HEK293 (cell line): Measurements from ENCODE around the gene LYPD4.

Experiments used
- ATF2 ChIP-seq: fragments of 450-650 bp; formaldehyde crosslinking; IDR thresholded peaks from 2 replicates; pipeline ENCODE4 v1.5.1; 2016; ENCODE audit warnings: missing biosample characterization, missing genetic modification characterization, low read depth
- CTCF ChIP-seq: fragments of 450-650 bp; formaldehyde crosslinking; IDR thresholded peaks from 2 replicates; pipeline ENCODE4 v1.5.1; 2016; ENCODE audit warnings: missing biosample characterization, missing genetic modification characterization
- EGR2 ChIP-seq: fragments of 450-650 bp; formaldehyde crosslinking; IDR thresholded peaks from 2 replicates; pipeline ENCODE4 v1.5.1; 2016; ENCODE audit warnings: low read depth, missing biosample characterization, missing genetic modification characterization
- GFI1B ChIP-seq: fragments of 450-650 bp; formaldehyde crosslinking; IDR thresholded peaks from 2 replicates; pipeline ENCODE4 v1.5.1; 2016; ENCODE audit warnings: missing biosample characterization, missing genetic modification characterization
- HOXC10 ChIP-seq: sonication (generic); formaldehyde crosslinking; IDR thresholded peaks from 2 replicates; pipeline ENCODE4 v1.8.1; 2023; ENCODE audit warnings: mild to moderate bottlenecking, missing genetic modification reagents
- HOXD13 ChIP-seq: sonication (generic); formaldehyde crosslinking; IDR thresholded peaks from 2 replicates; pipeline ENCODE4 v1.8.0; 2022; ENCODE audit warnings: missing genetic modification reagents, borderline replicate concordance
- IKZF3 ChIP-seq: fragments of 450-650 bp; IDR thresholded peaks from 2 replicates; pipeline ENCODE4 v1.5.0; 2018; ENCODE audit warnings: missing biosample characterization, mild to moderate bottlenecking, missing genetic modification characterization, moderate library complexity
- KLF10 ChIP-seq: fragments of 450-650 bp; IDR thresholded peaks from 2 replicates; pipeline ENCODE4 v1.5.1; 2018; ENCODE audit warnings: missing biosample characterization, mild to moderate bottlenecking, missing genetic modification characterization
- KLF16 ChIP-seq: fragments of 450-650 bp; formaldehyde crosslinking; IDR thresholded peaks from 2 replicates; pipeline ENCODE4 v1.5.1; 2017; ENCODE audit warnings: missing biosample characterization, missing genetic modification characterization
- MZF1 ChIP-seq: fragments of 450-650 bp; formaldehyde crosslinking; IDR thresholded peaks from 2 replicates; pipeline ENCODE4 v1.5.1; 2017; ENCODE audit warnings: missing biosample characterization, missing genetic modification characterization, borderline replicate concordance
- PRDM2 ChIP-seq: fragments of 450-650 bp; formaldehyde crosslinking; IDR thresholded peaks from 2 replicates; pipeline ENCODE4 v1.5.1; 2016; ENCODE audit warnings: missing biosample characterization, missing genetic modification characterization, borderline replicate concordance
- SCRT2 ChIP-seq: fragments of 450-650 bp; formaldehyde crosslinking; IDR thresholded peaks from 2 replicates; pipeline ENCODE4 v1.5.1; 2016; ENCODE audit warnings: missing biosample characterization, missing genetic modification characterization
- ZBTB20 ChIP-seq: fragments of 450-650 bp; formaldehyde crosslinking; IDR thresholded peaks from 2 replicates; pipeline ENCODE4 v1.5.1; 2016; ENCODE audit warnings: missing biosample characterization, missing genetic modification characterization
- ZFP3 ChIP-seq: fragments of 450-650 bp; formaldehyde crosslinking; IDR thresholded peaks from 2 replicates; pipeline ENCODE4 v1.5.1; 2016; ENCODE audit warnings: low read depth, missing biosample characterization, missing genetic modification characterization
- ZNF133 ChIP-seq: fragments of 450-650 bp; formaldehyde crosslinking; IDR thresholded peaks from 2 replicates; pipeline ENCODE4 v1.5.1; 2016; ENCODE audit warnings: missing biosample characterization, missing genetic modification characterization
- ZNF157 ChIP-seq: fragments of 450-650 bp; formaldehyde crosslinking; IDR thresholded peaks from 2 replicates; pipeline ENCODE4 v1.5.1; 2016; ENCODE audit warnings: missing biosample characterization, missing genetic modification characterization
- ZNF175 ChIP-seq: fragments of 450-650 bp; formaldehyde crosslinking; IDR thresholded peaks from 2 replicates; pipeline ENCODE4 v1.5.1; 2016; ENCODE audit warnings: missing biosample characterization, missing genetic modification characterization
- ZNF223 ChIP-seq: fragments of 450-650 bp; formaldehyde crosslinking; IDR thresholded peaks from 2 replicates; pipeline ENCODE4 v1.5.1; 2016; ENCODE audit warnings: missing biosample characterization, missing genetic modification characterization
- ZNF274 ChIP-seq, 2 experiments: fragments of 200-500 bp in 1 of 2; fragments of 450-650 bp in 1 of 2; sonication (Bioruptor generic) in 1 of 2; formaldehyde crosslinking in 1 of 2; IDR thresholded peaks; 2 replicates each; pipeline versions ENCODE4 v1.5.1 to v1.6.1; 2014 to 2016; ENCODE audit warnings: borderline replicate concordance in 1 of 2, inconsistent platforms in 1 of 2, low read length in 1 of 2, missing biosample characterization in 1 of 2, missing genetic modification characterization in 1 of 2
- ZNF311 ChIP-seq: fragments of 450-650 bp; formaldehyde crosslinking; IDR thresholded peaks from 2 replicates; pipeline ENCODE4 v1.5.1; 2017; ENCODE audit warnings: missing biosample characterization, missing genetic modification characterization, borderline replicate concordance
- ZNF391 ChIP-seq: fragments of 450-650 bp; formaldehyde crosslinking; IDR thresholded peaks from 2 replicates; pipeline ENCODE4 v1.5.1; 2016; ENCODE audit warnings: low read depth, missing biosample characterization, missing genetic modification characterization, borderline replicate concordance
- ZNF449 ChIP-seq: fragments of 450-650 bp; formaldehyde crosslinking; IDR thresholded peaks from 2 replicates; pipeline ENCODE4 v1.5.1; 2017; ENCODE audit warnings: missing biosample characterization, mild to moderate bottlenecking, missing genetic modification characterization, moderate library complexity
- ZNF514 ChIP-seq: fragments of 450-650 bp; formaldehyde crosslinking; IDR thresholded peaks from 2 replicates; pipeline ENCODE4 v1.5.1; 2016; ENCODE audit warnings: missing biosample characterization, missing genetic modification characterization
- ZNF530 ChIP-seq: fragments of 450-650 bp; formaldehyde crosslinking; IDR thresholded peaks from 2 replicates; pipeline ENCODE4 v1.5.1; 2016; ENCODE audit warnings: low read depth, missing biosample characterization, missing genetic modification characterization
- ZNF561 ChIP-seq: fragments of 450-650 bp; IDR thresholded peaks from 2 replicates; pipeline ENCODE4 v1.5.1; 2018; ENCODE audit warnings: missing biosample characterization, missing genetic modification characterization, borderline replicate concordance
- ZNF585B ChIP-seq: fragments of 450-650 bp; formaldehyde crosslinking; IDR thresholded peaks from 2 replicates; pipeline ENCODE4 v1.5.1; 2016; ENCODE audit warnings: missing biosample characterization, missing genetic modification characterization
- ZNF629 ChIP-seq: fragments of 450-650 bp; formaldehyde crosslinking; IDR thresholded peaks from 2 replicates; pipeline ENCODE4 v1.5.1; 2017; ENCODE audit warnings: missing biosample characterization, missing genetic modification characterization
- ZNF830 ChIP-seq: fragments of 450-650 bp; IDR thresholded peaks from 2 replicates; pipeline ENCODE4 v1.5.0; 2018; ENCODE audit warnings: missing biosample characterization, missing genetic modification characterization, low read depth, mild to moderate bottlenecking, moderate library complexity
- ZSCAN23 ChIP-seq: fragments of 450-650 bp; formaldehyde crosslinking; IDR thresholded peaks from 2 replicates; pipeline ENCODE4 v1.5.1; 2016; ENCODE audit warnings: missing biosample characterization, missing genetic modification characterization
- ZXDB ChIP-seq: fragments of 450-650 bp; formaldehyde crosslinking; IDR thresholded peaks from 2 replicates; pipeline ENCODE4 v1.5.1; 2016; ENCODE audit warnings: missing biosample characterization, missing genetic modification characterization

LYPD4 gene

GRCh38 chr19:41859618-41860418 lies 15.3 kb upstream of the LYPD4 start, which contains the start of gene RPS19 (continued):
- TF ChIP-seq PRDM2 (tag by site-specific recombination) (no peak), ZNF274 (IDR thresholded peaks at IDR 0.05; ENCODE audit: low read length) (no peak), ZNF274 (tag by site-specific recombination; IDR thresholded peaks at IDR 0.05; ENCODE audit: borderline replicate concordance) (no peak), ZBTB20 (peak; percentile 96), ZNF530 (tag by site-specific recombination) (no peak), ZNF157 (tag by site-specific recombination) (no peak), ZNF585B (no peak), ZNF830 (tag by site-specific recombination) (no peak), HOXC10 (CRISPR knock-in tag) (no peak), ZNF223 (no peak), ZNF391 (tag by site-specific recombination) (peak; percentile 86; the same call in 1 of the 2 replicates), HOXD13 (CRISPR knock-in tag) (no peak), EGR2 (tag by site-specific recombination) (peak; percentile 49), MZF1 (tag by site-specific recombination) (no peak; the same call in none of the 2 replicates), SCRT2 (tag by site-specific recombination) (no peak), ZNF175 (tag by site-specific recombination) (no peak), ZNF133 (tag by site-specific recombination) (no peak), ZNF514 (tag by site-specific recombination) (no peak), ZFP3 (tag by site-specific recombination) (no peak), ZNF311 (tag by site-specific recombination) (no peak), ZNF449 (tag by site-specific recombination) (peak; percentile 17; the same call in 1 of the 2 replicates), CTCF (peak; percentile 100), IKZF3 (tag by site-specific recombination) (peak; percentile 99), ZXDB (peak; percentile 100), KLF16 (tag by site-specific recombination) (peak; percentile 100), ZNF561 (tag by site-specific recombination) (peak; percentile 97), ZSCAN23 (tag by site-specific recombination) (peak; percentile 20; the same call in 1 of the 2 replicates), KLF10 (peak; percentile 55), ATF2 (tag by site-specific recombination) (no peak), GFI1B (no peak), ZNF629 (peak; percentile 86)
